ENCODE measurements around the gene DNAJC16.

The DNAJC16 gene

GRCh38 chr1:15578921-15579682 is 52.5 kb downstream of the DNAJC16 start:
- H3K27ac ChIP-seq, result no peak overlapping the region
- no peak for TF ChIP-seq CTCF (conservative IDR thresholded peaks at IDR 0.05)
- no peak for TF ChIP-seq ZFX (IDR thresholded peaks at IDR 0.05)

GRCh38 chr1:15579683-15580047 is 53.0 kb downstream of the DNAJC16 start:
- no peak for TF ChIP-seq CTCF (conservative IDR thresholded peaks at IDR 0.05)
- TF ChIP-seq ZFX (IDR thresholded peaks at IDR 0.05), result no peak
- no peak overlapping the region for H3K27ac ChIP-seq

GRCh38 chr1:15583016-15583706 is 56.5 kb downstream of the DNAJC16 start:
- H3K27ac ChIP-seq, result no peak overlapping the region
- TF ChIP-seq ZFX (IDR thresholded peaks at IDR 0.05) (no peak), CTCF (conservative IDR thresholded peaks at IDR 0.05) (no peak)

- TF ChIP-seq CTCF (conservative IDR thresholded peaks at IDR 0.05), result no peak
- TF ChIP-seq ZFX (IDR thresholded peaks at IDR 0.05), result no peak
- no peak within 1 kb of the TSS for H3K27ac ChIP-seq
Observed at GRCh38 chr1:15584489-15585363, 58.1 kb downstream of the DNAJC16 start, which contains the start of gene AGMAT. Gene AGMAT (minus strand): TSS chr1:15585051. CDS start chr1:15584967, 84 bp downstream.

GRCh38 chr1:15592285-15592684 is 65.6 kb downstream of the DNAJC16 start:
- no peak overlapping the region for H3K27ac ChIP-seq
- no peak for TF ChIP-seq CTCF (conservative IDR thresholded peaks at IDR 0.05)
- TF ChIP-seq ZFX (IDR thresholded peaks at IDR 0.05), result no peak

- no peak for TF ChIP-seq ZFX (IDR thresholded peaks at IDR 0.05)
- TF ChIP-seq CTCF (conservative IDR thresholded peaks at IDR 0.05), result no peak
- no peak overlapping the region for H3K27ac ChIP-seq
Observed at GRCh38 chr1:15595809-15596617, 69.4 kb downstream of the DNAJC16 start.

Data from C4-2B (cell line).